BJ (cell line): ENCODE measurements around the gene KCNQ2. TPM values are rescaled to one million over a fixed set of nuclear protein-coding genes. Genes with fewer than 3 reads are reported as not detected.

Experiments used
- CTCF ChIA-PET: fragments of 350-600 bp; formaldehyde crosslinking; extraction: SDS; loops from one replicate; lab custom pipeline; 2021; ENCODE audit warnings: antibody characterized with exemption, inconsistent platforms; lab: Yijun Ruan, JAX
- POLR2A ChIA-PET: fragments of 300-600 bp; sonication (Branson Sonifier 250); formaldehyde crosslinking; extraction: SDS; loops from one replicate; lab custom pipeline; 2021; ENCODE audit warnings: antibody characterized with exemption; lab: Charles Lee
- DNase-seq: peaks from one replicate; pipeline ENCODE4 v3.0.0-alpha.2; 2011; ENCODE audit warnings: low read depth
- H3K27me3 ChIP-seq: 2 replicates; pipeline ENCODE4 v1.6.0; 2011; ENCODE audit warnings: low read length; ENCODE audit not compliant: control insufficient read depth, insufficient read depth
- H3K36me3 ChIP-seq: 2 replicates; pipeline ENCODE4 v1.5.1; 2011; ENCODE audit warnings: low read length; ENCODE audit not compliant: control insufficient read depth, insufficient read depth
- H3K4me3 ChIP-seq: 2 replicates; pipeline ENCODE4 v1.5.1; 2011; ENCODE audit warnings: low read depth, mild to moderate bottlenecking, control low read depth, low read length
- polyA plus RNA-seq: library from polyadenylated mRNA; depleted of rRNA; stranded (reverse); fragments of >200 nt; gene quantifications from 2 replicates; pipeline ENCODE4 v1.2.3, GENCODE V29; 2011
- TF ChIP-seq, protein P1 (sequence below): IDR thresholded peaks from 2 replicates; pipeline ENCODE4 v1.5.1; 2011; ENCODE audit warnings: low read depth, mild to moderate bottlenecking, control low read depth, inconsistent platforms, low read length, moderate library complexity; ENCODE audit not compliant: insufficient read depth

Gene KCNQ2
- polyA plus RNA-seq, 1 experiment, result not detected

- CTCF ChIA-PET, result interaction anchor here (0.6 kb wide), 1 partner anchor 375 kb away, joined by 3 read pairs; no protein-coding TSS in a partner anchor
- no peaks in the 10 kb centered on the region for H3K36me3 ChIP-seq
These were observed 61.1 kb downstream of the KCNQ2 start for GRCh38 chr20:63411151-63411897.

DNA sequence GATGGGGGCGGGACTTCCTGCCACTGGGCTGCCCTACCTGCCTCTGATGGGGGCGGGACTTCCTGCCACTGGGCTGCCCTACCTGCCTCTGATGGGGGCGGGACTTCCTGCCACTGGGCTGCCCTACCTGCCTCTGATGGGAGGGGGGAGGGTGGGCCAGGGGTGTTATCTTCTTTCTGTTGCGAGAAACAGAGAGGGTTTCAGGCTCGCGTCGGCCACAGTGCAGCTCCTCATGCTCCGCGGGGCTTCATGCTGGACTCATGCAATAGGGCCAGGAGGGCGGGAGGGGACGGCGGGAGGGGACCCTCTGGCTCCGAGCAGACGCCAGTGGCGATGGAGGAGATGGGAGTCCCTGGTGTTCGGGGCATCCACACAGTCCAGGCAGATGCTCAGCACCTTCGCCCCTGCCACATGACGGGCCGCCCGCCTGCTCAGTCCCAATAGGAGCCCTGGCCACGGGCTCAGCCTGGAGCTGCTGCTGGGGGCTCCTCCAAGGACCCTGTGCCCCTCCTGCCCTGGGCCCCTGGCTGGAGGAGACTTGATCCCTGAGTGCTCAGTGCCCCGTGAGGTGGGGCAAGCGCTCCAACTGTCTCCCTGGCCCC lies 62.5 kb downstream of the KCNQ2 start:
- DNase-seq, result no peak
- TF ChIP-seq, protein P1, sequence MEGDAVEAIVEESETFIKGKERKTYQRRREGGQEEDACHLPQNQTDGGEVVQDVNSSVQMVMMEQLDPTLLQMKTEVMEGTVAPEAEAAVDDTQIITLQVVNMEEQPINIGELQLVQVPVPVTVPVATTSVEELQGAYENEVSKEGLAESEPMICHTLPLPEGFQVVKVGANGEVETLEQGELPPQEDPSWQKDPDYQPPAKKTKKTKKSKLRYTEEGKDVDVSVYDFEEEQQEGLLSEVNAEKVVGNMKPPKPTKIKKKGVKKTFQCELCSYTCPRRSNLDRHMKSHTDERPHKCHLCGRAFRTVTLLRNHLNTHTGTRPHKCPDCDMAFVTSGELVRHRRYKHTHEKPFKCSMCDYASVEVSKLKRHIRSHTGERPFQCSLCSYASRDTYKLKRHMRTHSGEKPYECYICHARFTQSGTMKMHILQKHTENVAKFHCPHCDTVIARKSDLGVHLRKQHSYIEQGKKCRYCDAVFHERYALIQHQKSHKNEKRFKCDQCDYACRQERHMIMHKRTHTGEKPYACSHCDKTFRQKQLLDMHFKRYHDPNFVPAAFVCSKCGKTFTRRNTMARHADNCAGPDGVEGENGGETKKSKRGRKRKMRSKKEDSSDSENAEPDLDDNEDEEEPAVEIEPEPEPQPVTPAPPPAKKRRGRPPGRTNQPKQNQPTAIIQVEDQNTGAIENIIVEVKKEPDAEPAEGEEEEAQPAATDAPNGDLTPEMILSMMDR, result no peak
- CTCF ChIA-PET, result interaction anchor here (1.2 kb wide), 1 partner anchor 27 kb away, joined by 3 read pairs; no protein-coding TSS in a partner anchor
- no peaks in the 10 kb centered on the region for H3K27me3 ChIP-seq
- POLR2A ChIA-PET, result no interaction called here
- no peaks in the 10 kb centered on the region for H3K36me3 ChIP-seq
- H3K4me3 ChIP-seq, result no peak overlapping the region

More at GRCh38 chr20:63411151-63411897, 61.1 kb downstream of the KCNQ2 start:
- no peak for DNase-seq
- Histone ChIP-seq H3K4me3 (no peak overlapping the region), H3K27me3 (peaks cover 7% of the 10 kb centered on the region)
- TF ChIP-seq, protein P1, result no peak
- POLR2A ChIA-PET, result no interaction called here

DNA sequence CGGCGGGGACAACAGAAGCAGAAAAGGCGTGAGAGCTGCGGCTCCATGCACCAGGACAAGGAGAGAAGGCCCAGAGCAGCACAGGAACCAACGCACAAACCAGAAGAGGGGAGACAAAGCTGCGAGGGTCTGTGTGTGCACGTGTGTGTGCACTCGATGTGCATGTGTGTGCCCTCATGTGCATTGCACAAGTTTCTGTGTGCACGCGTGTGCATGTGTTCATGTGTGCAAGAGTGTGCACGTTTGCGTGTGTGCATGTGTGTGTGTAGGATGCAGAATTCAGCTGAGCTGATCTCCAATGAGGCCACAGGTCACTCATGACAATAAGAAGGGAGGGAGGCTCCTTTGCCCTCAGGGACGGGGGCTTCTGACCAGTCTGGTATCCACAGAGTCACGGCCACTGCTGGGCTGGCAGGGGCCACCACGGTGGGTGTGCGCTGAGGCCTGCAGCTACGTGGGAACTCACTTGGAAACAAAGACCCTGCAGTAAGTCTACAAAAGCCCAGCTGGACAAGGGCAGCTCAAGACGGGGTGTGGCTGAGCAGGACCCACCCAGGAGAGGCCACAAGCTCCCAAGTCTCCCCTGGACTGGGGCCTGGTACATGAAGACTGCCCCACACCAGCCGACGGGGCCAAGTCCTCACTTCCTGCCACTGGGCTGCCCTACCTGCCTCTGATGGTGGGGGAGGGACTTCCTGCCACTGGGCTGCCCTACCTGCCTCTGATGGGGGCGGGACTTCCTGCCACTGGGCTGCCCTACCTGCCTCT lies 63.2 kb downstream of the KCNQ2 start:
- DNase-seq, result no peak
- TF ChIP-seq, protein P1, result no peak
- ChIA-PET POLR2A (no interaction called here), CTCF (interaction anchor here (1.2 kb wide), 1 partner anchor 26 kb away, joined by 3 read pairs; no protein-coding TSS in a partner anchor)
- no peaks in the 10 kb centered on the region for H3K27me3 ChIP-seq
- H3K4me3 ChIP-seq, result no peak overlapping the region
- no peaks in the 10 kb centered on the region for H3K36me3 ChIP-seq

GRCh38 chr20:63408684-63409046 lies 63.8 kb downstream of the KCNQ2 start:
- POLR2A ChIA-PET, result no interaction called here

More at GRCh38 chr20:63408684-63409046, 63.8 kb downstream of the KCNQ2 start:
- Histone ChIP-seq H3K4me3 (no peak overlapping the region), H3K36me3 (no peaks in the 10 kb centered on the region), H3K27me3 (no peaks in the 10 kb centered on the region)
- no peak for DNase-seq
- TF ChIP-seq, protein P1, result no peak
- CTCF ChIA-PET, result no interaction called here
